Activated naive CD4-positive, alpha-beta T cell treated with anti-CD3 and anti-CD28 coated beads, Interleukin-2, amount 50 U/mL, for 24 hours (primary cell): Measurements from ENCODE around the gene BCL11B.
A peak's percentile ranks its signal among the peaks of the same experiment; 100 is the strongest.

Experiments used
- H3K27ac Mint-ChIP-seq: one replicate; pipeline ENCODE4 v1.8.0; 2021; ENCODE audit warnings: mild to moderate bottlenecking, mixed read lengths
- H3K27me3 Mint-ChIP-seq: one replicate; pipeline ENCODE4 v1.8.0; 2021; ENCODE audit warnings: mixed read lengths
- H3K36me3 Mint-ChIP-seq: one replicate; pipeline ENCODE4 v1.8.0; 2021; ENCODE audit warnings: mixed read lengths
- H3K4me1 Mint-ChIP-seq: one replicate; pipeline ENCODE4 v1.8.0; 2021; ENCODE audit warnings: mixed read lengths
- H3K4me3 Mint-ChIP-seq: one replicate; pipeline ENCODE4 v1.8.0; 2021; ENCODE audit warnings: mild to moderate bottlenecking, mixed read lengths
- H3K9me3 Mint-ChIP-seq: one replicate; pipeline ENCODE4 v1.8.0; 2021; ENCODE audit warnings: mixed read lengths

BCL11B gene

GRCh38 chr14:99274346-99275221 lies 2.6 kb upstream of the BCL11B start:
- peaks cover 5% of the 10 kb centered on the region for H3K36me3 Mint-ChIP-seq
- no peaks in the 10 kb centered on the region for H3K27me3 Mint-ChIP-seq
- peaks cover 53% of the 10 kb centered on the region for H3K4me1 Mint-ChIP-seq
- H3K27ac Mint-ChIP-seq: peak overlapping the region; percentile 94
- no peaks in the 10 kb centered on the region for H3K9me3 Mint-ChIP-seq
- peak overlapping the region; percentile 92 for H3K4me3 Mint-ChIP-seq

DNA sequence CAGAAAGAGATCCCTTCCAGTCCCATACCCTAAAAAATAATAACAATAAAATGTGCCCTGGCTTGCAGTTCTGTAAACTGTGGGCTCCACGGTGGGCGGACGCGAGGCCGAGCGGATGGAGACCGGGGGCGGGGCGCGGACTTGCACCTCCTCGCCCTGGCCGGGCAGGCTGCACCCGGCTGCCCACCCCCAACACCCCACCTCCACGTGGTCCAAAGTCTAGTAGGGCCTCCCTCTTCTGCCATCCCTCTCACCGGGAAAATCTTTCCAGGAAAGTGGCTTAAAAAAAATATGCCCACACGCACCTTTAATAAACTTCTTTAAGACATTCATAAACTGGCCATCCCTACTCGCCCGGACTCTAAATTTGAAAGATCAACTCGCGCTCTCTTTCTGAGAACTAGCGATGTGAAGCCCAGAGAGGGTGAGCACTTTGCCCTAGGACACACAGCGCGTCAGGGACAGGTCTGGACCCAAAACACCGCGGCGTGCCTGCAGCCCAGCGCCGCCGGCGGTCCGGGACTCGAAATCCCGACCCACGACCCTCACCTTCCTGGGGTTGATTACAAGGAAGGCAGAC lies 1.9 kb upstream of the BCL11B start:
- Mint-ChIP-seq H3K27ac (peak overlapping the region; percentile 89), H3K9me3 (no peaks in the 10 kb centered on the region), H3K36me3 (peaks cover 5% of the 10 kb centered on the region), H3K4me1 (peaks cover 53% of the 10 kb centered on the region), H3K4me3 (peak overlapping the region; percentile 92), H3K27me3 (no peaks in the 10 kb centered on the region)

GRCh38 chr14:99272899-99273765 lies 1.1 kb upstream of the BCL11B start:
- Mint-ChIP-seq H3K27me3 (no peaks in the 10 kb centered on the region), H3K4me3 (peak overlapping the region; percentile 99), H3K27ac (peak overlapping the region; percentile 89), H3K36me3 (peaks cover 8% of the 10 kb centered on the region), H3K4me1 (peaks cover 47% of the 10 kb centered on the region), H3K9me3 (no peaks in the 10 kb centered on the region)

GRCh38 chr14:99272632-99272898 lies 568 bp upstream of the BCL11B start:
- Mint-ChIP-seq H3K4me1 (peaks cover 47% of the 10 kb centered on the region), H3K27me3 (no peaks in the 10 kb centered on the region), H3K27ac (peak overlapping the region; percentile 73), H3K36me3 (peaks cover 11% of the 10 kb centered on the region), H3K9me3 (no peaks in the 10 kb centered on the region), H3K4me3 (peak overlapping the region; percentile 99)

- peaks cover 48% of the 10 kb centered on the region for H3K4me1 Mint-ChIP-seq
- H3K27me3 Mint-ChIP-seq: no peaks in the 10 kb centered on the region
- H3K36me3 Mint-ChIP-seq: peaks cover 13% of the 10 kb centered on the region
- no peaks in the 10 kb centered on the region for H3K9me3 Mint-ChIP-seq
- peak overlapping the region; percentile 99 for H3K4me3 Mint-ChIP-seq
- H3K27ac Mint-ChIP-seq: peak overlapping the region; percentile 99
Measured at GRCh38 chr14:99271221-99271941, 616 bp downstream of the BCL11B start.

GRCh38 chr14:99270458-99271220 lies 1.4 kb downstream of the BCL11B start:
- H3K27me3 Mint-ChIP-seq: no peaks in the 10 kb centered on the region
- peaks cover 13% of the 10 kb centered on the region for H3K36me3 Mint-ChIP-seq
- H3K4me1 Mint-ChIP-seq: peaks cover 48% of the 10 kb centered on the region
- no peaks in the 10 kb centered on the region for H3K9me3 Mint-ChIP-seq
- peak overlapping the region; percentile 99 for H3K4me3 Mint-ChIP-seq
- peak overlapping the region; percentile 100 for H3K27ac Mint-ChIP-seq

DNA sequence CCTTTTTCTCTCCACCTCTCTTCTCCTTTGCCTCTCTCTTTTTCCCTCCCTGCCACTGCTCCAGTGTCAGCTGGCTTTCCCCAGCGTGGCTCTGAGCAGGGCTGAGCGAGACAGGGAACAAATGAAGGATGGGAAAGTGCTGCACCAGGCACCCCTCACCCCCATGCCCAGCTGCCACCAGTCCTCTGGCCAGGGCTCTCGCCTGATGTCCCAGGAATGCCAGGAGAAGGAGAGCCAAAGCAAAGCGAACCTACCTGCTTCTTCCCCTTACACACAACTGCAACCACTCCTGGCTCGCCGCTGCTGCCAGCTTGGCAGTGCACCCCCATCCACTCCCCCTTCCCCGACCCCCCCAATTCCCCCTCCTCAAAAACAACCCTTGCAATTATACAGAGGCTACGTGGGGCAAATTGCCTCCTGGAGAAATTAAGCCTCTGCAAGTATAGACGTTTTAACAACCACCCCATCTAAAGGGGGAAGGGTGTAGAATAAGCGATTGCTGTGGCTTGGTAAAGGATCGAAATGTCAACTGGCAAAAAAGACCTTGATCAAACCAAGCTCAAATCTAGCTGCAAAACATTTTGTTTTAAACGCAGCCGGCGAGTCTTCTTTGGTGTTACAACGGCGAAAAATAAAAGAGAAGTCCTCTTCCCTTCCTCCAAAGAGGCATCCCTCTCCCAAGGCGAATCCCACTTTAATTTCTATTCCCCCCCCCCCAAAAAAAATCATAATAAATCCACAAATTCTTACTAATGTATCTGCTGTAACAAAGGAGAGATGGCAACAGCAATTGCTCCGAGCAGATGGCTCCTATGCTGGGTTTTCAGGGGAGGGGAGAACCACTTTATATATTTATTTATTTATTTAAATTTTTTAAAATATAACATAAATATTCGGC lies 2.9 kb downstream of the BCL11B start:
- no peaks in the 10 kb centered on the region for H3K27me3 Mint-ChIP-seq
- peak overlapping the region; percentile 98 for H3K27ac Mint-ChIP-seq
- no peaks in the 10 kb centered on the region for H3K9me3 Mint-ChIP-seq
- H3K4me3 Mint-ChIP-seq: peak overlapping the region; percentile 94
- H3K36me3 Mint-ChIP-seq: peaks cover 13% of the 10 kb centered on the region
- peaks cover 53% of the 10 kb centered on the region for H3K4me1 Mint-ChIP-seq

DNA sequence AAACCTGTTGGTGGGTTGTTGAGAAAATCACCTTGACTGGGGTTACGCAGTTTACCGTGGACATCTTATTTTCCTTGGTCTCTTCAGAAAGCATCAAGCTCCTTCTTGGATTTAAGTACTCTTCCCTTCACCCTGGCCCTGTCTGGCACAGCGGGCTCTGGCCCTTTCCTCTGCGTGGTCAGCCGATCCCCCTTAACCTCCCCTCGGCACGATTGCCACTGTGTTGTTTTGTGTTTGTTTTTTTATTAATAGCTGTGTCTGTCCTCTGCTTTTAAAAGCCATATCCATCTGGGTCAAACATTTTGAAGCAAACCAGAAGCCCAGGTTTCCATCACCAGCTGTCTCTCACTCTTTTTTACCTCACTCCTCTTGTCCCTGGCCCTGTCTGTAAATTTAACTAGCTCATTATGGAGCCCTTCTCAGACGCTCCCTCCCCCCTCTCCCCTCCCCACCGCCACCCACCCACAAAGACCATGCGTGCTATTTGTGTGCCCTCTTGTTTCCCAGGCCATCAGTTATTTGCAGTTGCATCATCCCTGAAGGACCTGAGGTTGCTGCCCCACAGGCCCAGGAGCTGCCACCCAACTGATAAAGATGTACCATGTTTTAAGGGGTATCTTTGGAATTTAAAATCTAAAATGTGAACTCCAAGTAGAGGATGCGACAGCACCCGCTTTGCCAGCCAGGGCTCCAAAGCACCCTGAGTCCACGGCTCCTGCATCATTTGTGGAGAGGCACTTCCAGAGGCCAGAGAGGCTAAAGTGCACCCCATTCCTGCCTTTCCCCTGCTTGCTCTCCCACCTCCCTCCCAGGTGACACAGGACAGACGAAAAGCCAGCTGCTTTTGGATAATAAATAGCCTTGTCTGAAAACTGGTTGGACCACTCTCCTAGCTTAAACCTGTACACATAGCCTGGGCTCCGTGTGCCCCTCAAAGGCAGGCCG lies 3.9 kb downstream of the BCL11B start:
- Mint-ChIP-seq H3K4me1 (peaks cover 59% of the 10 kb centered on the region), H3K36me3 (peaks cover 16% of the 10 kb centered on the region), H3K27ac (peak overlapping the region; percentile 98), H3K27me3 (no peaks in the 10 kb centered on the region), H3K4me3 (peak overlapping the region; percentile 94), H3K9me3 (no peaks in the 10 kb centered on the region)

DNA sequence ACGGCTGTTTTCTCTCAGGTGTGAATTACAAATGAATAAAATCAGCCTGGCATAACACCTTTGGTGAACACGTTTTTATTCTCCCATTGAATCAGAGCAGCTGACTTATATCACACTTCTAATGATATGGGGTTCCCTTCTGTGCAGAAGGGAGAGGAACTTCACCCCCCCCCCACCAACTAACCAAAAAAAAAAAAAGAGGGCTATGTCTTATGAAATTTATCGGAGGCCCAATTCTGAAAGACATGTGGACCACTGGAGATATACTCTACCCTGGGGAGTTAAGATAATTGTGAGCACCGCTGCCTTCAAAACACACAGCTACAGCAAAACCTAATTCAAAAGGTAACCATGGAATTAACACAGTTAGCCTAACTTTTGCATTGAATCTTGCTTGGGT lies 4.6 kb downstream of the BCL11B start:
- Mint-ChIP-seq H3K27ac (peak overlapping the region; percentile 98), H3K4me3 (peak overlapping the region; percentile 94), H3K9me3 (no peaks in the 10 kb centered on the region), H3K36me3 (peaks cover 19% of the 10 kb centered on the region), H3K4me1 (peaks cover 59% of the 10 kb centered on the region), H3K27me3 (no peaks in the 10 kb centered on the region)

GRCh38 chr14:99266181-99267178 lies 5.5 kb downstream of the BCL11B start:
- Mint-ChIP-seq H3K9me3 (no peaks in the 10 kb centered on the region), H3K27ac (peak overlapping the region; percentile 98), H3K36me3 (peaks cover 19% of the 10 kb centered on the region), H3K4me1 (peaks cover 66% of the 10 kb centered on the region), H3K27me3 (no peaks in the 10 kb centered on the region), H3K4me3 (peak overlapping the region; percentile 94)

DNA sequence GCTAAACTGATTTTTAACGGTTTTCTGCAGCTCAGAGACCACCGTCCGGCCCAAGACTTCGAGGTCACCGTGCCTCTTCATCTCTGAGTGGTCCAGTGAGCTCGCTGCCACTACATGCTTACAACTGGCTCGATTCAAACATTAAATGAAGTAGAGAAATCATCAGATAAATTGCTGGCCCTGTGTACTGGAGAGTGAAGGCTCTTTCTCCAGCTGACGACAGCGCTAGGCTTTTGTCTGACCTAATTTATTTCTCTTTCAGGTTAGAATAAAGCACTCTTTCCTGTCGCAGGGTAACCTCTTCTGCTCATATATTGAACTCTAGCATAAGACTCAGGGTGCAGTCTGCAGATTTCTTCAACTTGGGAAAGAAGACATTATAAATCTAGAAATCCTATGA lies 6.4 kb downstream of the BCL11B start:
- Mint-ChIP-seq H3K36me3 (peaks cover 16% of the 10 kb centered on the region), H3K4me3 (peak overlapping the region; percentile 94), H3K27me3 (no peaks in the 10 kb centered on the region), H3K27ac (peak overlapping the region; percentile 98), H3K4me1 (peaks cover 75% of the 10 kb centered on the region), H3K9me3 (no peaks in the 10 kb centered on the region)
